NCI-H2196 treated with DMSO at 0.1 percent for 48 hours (cell line): Measurements from ENCODE around the gene GOLGA6C.
"Not testable (repeated sequence)": the region's sequence is repeated elsewhere in the genome, so short reads cannot be mapped to it uniquely, and the experiment has no call there.

Source experiments
- DNase-seq: peaks from one replicate; lab custom pipeline; 2025; ENCODE audit not compliant: unreplicated experiment; lab: John Stamatoyannopoulos, UW

The GOLGA6C gene

DNA sequence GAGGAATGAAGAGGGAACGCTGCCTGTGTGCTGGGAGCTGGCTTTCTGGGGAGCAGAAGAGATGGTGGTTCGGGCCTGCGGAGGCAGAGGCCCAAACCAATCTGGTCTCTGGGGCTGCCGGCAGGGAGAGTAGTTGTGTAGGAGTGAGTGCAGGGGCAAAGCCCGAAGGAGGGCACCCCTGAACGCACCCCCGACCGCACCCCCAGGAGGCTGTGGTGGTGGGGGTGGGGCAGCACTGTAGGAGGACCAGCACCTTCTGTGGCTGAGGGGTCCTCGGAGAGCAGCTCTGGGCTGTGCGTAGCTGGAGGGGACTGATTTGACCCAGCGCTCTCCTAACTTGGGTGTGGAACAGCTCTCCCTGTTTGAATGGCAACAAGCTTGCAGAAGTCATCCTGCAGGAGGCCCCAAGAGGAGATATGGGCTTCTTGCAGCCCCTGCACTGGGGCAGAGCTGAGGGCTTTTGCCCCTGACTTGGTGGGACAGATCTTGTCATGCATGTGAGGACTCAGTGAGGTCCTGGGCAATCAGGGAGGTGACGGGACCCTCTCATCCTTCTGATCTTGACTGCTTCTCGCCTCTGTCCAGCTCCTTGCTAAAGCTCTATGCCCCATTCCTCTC, 30.4 kb upstream of the GOLGA6C start:
- no peak for DNase-seq

DNA sequence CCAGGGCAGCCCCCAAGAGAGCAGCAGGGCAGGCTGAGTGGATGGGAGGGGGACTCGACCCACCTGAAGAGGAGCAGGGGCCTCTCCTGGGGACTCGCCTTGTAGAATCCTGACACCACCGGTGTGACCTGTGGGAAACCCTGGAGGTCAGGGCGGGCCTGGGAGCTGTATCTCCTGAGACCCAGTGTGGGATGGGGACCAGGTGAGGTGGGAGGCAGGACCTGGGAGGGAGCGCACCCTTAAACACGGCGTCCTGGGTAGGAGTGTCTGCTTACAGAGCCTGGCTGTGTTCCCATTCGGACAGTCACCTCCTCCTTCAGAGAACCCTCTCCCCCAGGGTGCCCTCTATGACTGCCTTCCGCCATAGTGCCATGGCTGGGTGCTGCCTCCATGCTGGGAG, 29.3 kb upstream of the GOLGA6C start:
- no peak for DNase-seq

- DNase-seq = no peak
These were observed 28.7 kb upstream of the GOLGA6C start for GRCh38 chr15:75229191-75230015.

GRCh38 chr15:75230016-75230343, 28.2 kb upstream of the GOLGA6C start:
- DNase-seq = no peak

DNA sequence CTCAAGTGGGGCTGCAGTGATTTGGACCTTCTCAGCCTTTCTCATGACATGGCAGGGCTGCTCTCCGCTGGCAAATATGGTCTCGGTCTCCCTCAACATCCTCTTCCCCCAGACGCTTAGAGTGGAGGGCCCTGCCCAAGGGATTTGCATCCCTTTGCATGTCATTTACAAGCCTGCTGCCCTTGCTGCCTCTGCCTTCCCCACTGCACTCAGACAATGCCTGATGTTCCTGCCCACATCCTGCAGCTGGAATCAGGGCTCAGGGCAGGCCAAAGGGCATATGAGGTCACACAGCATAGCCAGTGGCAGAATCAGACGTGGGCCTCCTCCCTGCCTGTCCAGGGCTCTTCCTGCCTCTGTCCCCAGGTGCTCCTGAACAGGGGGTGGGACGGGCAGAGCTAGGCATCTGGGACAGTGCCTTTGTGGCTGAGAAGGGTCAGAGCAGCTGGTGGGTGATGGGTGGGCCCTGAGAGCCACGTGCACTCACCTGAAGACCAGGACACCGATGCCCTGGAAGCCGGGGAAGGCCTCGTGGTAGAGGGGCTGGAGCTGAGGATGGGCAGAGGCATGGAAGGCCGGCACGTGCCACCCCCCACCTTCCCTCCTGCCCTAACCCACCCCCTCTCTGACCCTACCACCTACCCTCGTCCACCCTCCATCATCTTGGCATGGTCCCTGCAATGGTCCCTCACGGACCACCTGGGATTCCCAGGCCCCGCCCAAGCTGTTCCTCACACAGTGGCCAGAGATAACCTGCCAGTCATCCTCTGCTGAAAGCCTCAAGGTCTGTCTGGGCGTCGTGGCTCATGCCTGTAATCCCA, 27.4 kb upstream of the GOLGA6C start:
- DNase-seq = no peak

GRCh38 chr15:75231836-75232235, 26.3 kb upstream of the GOLGA6C start:
- no peak for DNase-seq

DNA sequence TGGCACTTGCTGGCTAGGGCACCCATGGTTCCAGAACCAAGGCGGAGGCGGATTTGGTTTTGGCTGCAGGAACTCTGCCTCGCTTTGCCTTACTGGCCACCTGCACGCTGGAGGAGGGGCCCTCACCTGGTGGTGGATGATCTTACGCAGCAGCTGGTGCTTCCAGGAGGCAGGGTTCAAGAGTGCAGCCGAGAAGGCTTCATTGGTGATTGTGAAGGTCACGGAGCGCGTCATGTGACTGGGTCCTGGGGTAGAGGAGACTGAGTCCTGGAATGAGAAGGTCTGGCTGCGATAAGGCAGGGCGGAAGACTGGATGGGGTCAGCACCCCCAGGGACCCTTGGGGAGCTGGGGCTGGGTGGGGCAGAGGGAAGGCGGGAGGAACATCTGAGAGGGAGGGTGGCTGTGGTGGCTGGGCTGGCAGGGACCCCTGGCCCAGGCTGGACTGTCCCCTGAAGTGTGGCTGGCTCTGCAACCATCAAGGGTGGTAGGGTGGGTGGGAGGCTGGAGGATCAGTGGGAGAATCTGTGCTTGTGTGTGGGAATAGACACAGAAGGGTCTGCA, 25.8 kb upstream of the GOLGA6C start:
- no peak for DNase-seq

- no peak for DNase-seq
These were observed 25.2 kb upstream of the GOLGA6C start for GRCh38 chr15:75232826-75233503.

GRCh38 chr15:75233504-75234190, 24.5 kb upstream of the GOLGA6C start:
- DNase-seq = no peak

- no peak for DNase-seq
These were observed 23.8 kb upstream of the GOLGA6C start for GRCh38 chr15:75234191-75234810.

GRCh38 chr15:75235051-75235673, 23.0 kb upstream of the GOLGA6C start:
- no peak for DNase-seq

DNA sequence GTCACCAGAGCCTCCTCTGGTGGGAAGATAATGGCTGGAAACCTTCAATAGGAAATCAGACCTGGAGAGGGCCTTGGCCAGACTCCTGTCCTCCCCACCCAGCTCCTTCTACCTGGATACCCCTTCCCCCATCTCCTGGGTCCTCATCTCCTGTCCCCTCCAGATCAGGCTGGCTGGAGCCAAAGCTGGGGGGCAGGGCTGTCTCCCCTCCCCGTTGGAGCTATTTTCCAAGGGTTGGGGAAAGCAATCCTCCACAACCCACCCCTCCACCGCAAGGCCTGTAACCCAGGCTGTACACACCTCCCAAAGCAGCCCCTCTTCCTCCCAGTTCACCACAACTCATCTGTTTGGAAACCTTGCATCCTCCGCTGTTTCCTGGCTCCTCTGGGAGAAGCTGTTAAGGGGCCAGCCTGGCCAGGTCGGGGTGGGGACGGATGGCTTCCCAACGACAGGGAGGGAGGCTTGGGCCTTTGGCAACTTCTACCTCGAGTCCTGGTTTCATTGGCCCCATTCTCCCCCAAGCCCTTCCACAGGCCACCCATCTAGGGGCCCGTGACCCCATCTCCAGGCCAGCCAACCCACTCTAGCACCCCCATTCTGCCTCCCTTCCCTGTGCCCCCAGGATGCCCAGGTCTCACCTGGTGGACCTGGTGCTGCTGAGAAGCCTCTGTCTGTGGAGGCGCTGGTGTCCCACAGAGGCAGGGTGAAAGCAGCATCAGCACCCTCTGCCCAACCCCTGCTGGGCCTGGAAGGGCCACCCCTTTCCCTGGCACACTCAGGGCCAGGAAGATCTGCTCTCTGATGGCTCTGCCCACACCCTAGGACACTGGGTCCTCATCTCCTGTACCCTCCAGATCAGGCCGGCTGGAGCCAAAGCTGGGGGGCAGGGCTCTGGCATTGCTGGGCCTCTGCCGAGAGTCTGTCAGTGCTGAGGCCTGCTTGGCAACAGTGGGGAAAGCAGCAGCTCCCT, 22.1 kb upstream of the GOLGA6C start:
- DNase-seq = no peak

DNA sequence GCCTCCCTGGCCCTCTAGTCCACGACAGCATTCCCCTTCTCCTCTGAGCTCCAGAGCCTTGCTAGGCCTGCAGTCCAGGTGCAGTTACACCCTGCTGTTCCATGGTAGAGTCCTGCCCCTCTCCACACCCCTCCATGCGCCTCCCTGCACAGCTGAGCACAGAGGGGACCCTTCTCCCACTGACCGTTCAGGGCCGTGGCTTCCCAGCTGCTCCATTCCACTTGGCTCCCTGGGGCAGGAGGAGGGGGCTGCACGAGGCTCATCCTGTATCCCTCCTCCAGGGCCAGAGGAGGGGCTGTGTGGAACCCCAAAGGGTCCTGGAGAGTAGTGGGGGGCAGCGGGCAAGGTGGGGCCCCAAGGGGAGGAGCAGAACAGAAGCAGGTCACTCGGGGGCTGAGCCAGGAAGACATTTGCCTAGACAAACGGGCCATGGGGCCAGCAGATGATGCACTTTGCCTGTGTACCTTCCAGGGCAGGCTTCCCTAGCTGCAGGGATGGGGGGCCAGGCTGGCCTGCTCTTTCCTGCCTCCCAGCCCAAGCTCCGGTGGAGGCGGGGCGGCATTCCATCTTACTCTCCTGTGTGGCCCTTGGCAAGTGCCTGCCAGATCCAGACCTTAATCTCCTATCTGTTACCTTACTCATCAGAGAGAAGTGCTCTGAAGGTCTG, 20.7 kb upstream of the GOLGA6C start:
- DNase-seq = no peak

GRCh38 chr15:75238150-75238549, 20.0 kb upstream of the GOLGA6C start:
- DNase-seq = no peak

DNA sequence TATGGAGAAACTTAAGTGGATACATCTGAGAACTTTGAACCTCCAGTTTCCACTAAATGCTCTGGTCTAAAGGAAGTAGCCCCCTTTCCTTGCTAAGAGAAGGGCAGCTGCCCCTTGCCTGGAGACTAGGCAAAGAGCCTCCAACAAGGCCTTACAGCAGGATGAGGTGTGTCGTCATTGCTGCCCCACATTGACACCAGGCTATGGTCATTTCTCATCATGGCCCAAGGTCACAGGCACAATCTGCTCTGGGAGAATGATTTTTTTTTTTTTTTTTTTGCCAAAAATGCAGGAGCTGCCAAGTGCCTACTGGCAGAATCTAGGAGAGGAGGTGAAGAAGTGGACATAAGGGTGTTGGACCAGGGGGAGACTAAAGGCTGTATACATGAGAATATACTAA, 12.4 kb upstream of the GOLGA6C start:
- not testable (repeated sequence) for DNase-seq

DNA sequence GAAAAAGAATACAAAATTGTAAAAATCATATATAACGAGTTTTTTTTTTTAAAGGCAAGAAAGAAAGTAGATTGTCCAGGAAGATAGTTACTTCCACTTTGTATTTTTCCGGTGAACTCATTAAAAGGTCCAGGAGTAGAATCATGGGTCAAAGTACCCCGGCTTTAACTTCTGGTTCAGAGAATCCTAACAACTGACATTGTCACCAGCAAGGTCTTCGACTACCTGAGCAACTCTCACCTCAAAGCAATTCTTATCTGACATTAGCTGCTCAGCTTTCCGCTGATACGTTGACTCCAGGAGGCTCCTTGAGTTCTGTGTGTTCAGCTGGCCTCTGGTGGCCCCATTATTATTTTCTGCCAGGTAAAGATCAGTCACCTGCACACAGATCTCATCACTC, 9.1 kb upstream of the GOLGA6C start:
- not testable (repeated sequence) for DNase-seq

DNA sequence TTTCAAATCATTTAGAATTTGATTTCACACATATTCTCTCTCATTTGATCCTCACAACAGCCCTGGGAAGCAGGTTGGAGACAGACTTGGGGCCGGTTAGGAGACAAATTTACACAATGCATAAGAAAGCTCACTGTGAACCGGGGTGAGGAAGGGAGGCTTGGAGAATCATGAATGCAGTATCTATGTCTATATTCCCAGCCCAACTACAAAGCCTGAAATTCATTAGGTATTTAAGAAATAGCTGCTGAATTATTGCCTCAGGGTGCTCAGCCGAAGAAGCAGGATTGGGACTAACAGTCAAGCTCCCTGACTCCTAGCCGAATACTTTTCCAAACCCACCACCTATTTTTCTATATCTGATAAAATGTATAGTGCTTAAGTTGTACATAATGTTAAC, 8.4 kb upstream of the GOLGA6C start:
- DNase-seq = no peak

DNA sequence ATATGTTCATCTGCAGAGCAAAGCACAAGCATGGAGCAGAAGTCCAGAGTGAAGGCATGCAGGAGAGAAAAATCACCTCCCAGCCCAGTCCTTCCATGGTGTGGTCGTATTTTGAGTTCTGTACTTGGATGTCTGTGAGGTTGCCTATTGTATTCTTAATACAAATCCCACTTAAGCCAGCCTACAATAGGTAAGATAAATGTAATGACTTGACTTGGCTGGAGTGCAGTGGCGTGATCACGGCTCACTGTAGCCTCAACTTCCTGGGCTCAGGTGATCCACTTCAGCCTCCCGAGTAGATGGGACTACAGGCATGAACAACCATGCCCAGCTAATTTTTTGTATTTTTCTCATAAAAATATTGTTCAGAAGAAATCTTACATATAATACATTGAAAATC, 6.8 kb upstream of the GOLGA6C start:
- DNase-seq = not testable (repeated sequence)
